ENCODE results near the gene DNM3.

The DNM3 gene

GRCh38 chr1:172308577-172308976, 467.3 kb downstream of the DNM3 start:
- no peak for TF ChIP-seq CTCF (IDR thresholded peaks at IDR 0.05; ENCODE audit: low read depth, low read length, missing control alignments)
- H3K4me3 ChIP-seq (ENCODE audit: low read depth, low read length) = no peak overlapping the region
- no peak for DNase-seq (ENCODE audit: low read depth)

GRCh38 chr1:172320733-172321132, 479.4 kb downstream of the DNM3 start:
- H3K4me3 ChIP-seq (ENCODE audit: low read depth, low read length) = no peak overlapping the region
- TF ChIP-seq CTCF (IDR thresholded peaks at IDR 0.05; ENCODE audit: low read depth, low read length, missing control alignments) = no peak
- no peak for DNase-seq (ENCODE audit: low read depth)

- TF ChIP-seq CTCF (IDR thresholded peaks at IDR 0.05; ENCODE audit: low read depth, low read length, missing control alignments) = no peak
- H3K4me3 ChIP-seq (ENCODE audit: low read depth, low read length) = no peak overlapping the region
- no peak for DNase-seq (ENCODE audit: low read depth)
Observed at GRCh38 chr1:172321451-172321850, 480.2 kb downstream of the DNM3 start.

GRCh38 chr1:172322219-172323061, 481.1 kb downstream of the DNM3 start:
- TF ChIP-seq CTCF (IDR thresholded peaks at IDR 0.05; ENCODE audit: low read depth, low read length, missing control alignments) = no peak
- H3K4me3 ChIP-seq (ENCODE audit: low read depth, low read length) = no peak overlapping the region
- DNase-seq (ENCODE audit: low read depth) = no peak

- no peak for DNase-seq (ENCODE audit: low read depth)
- no peak for TF ChIP-seq CTCF (IDR thresholded peaks at IDR 0.05; ENCODE audit: low read depth, low read length, missing control alignments)
- H3K4me3 ChIP-seq (ENCODE audit: low read depth, low read length) = no peak overlapping the region
Observed at GRCh38 chr1:172323686-172324085, 482.4 kb downstream of the DNM3 start.

- no peak overlapping the region for H3K4me3 ChIP-seq (ENCODE audit: low read depth, low read length)
- DNase-seq (ENCODE audit: low read depth) = no peak
- no peak for TF ChIP-seq CTCF (IDR thresholded peaks at IDR 0.05; ENCODE audit: low read depth, low read length, missing control alignments)
Observed at GRCh38 chr1:172324086-172324485, 482.8 kb downstream of the DNM3 start.

GRCh38 chr1:172324761-172325160, 483.5 kb downstream of the DNM3 start:
- no peak overlapping the region for H3K4me3 ChIP-seq (ENCODE audit: low read depth, low read length)
- DNase-seq (ENCODE audit: low read depth) = no peak
- TF ChIP-seq CTCF (IDR thresholded peaks at IDR 0.05; ENCODE audit: low read depth, low read length, missing control alignments) = no peak
